ENCODE measurements around the gene NANP.
"Not testable (repeated sequence)": the region's sequence is repeated elsewhere in the genome, so short reads cannot be mapped to it uniquely, and the experiment has no call there.

The NANP gene, protein sequence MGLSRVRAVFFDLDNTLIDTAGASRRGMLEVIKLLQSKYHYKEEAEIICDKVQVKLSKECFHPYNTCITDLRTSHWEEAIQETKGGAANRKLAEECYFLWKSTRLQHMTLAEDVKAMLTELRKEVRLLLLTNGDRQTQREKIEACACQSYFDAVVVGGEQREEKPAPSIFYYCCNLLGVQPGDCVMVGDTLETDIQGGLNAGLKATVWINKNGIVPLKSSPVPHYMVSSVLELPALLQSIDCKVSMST

DNA sequence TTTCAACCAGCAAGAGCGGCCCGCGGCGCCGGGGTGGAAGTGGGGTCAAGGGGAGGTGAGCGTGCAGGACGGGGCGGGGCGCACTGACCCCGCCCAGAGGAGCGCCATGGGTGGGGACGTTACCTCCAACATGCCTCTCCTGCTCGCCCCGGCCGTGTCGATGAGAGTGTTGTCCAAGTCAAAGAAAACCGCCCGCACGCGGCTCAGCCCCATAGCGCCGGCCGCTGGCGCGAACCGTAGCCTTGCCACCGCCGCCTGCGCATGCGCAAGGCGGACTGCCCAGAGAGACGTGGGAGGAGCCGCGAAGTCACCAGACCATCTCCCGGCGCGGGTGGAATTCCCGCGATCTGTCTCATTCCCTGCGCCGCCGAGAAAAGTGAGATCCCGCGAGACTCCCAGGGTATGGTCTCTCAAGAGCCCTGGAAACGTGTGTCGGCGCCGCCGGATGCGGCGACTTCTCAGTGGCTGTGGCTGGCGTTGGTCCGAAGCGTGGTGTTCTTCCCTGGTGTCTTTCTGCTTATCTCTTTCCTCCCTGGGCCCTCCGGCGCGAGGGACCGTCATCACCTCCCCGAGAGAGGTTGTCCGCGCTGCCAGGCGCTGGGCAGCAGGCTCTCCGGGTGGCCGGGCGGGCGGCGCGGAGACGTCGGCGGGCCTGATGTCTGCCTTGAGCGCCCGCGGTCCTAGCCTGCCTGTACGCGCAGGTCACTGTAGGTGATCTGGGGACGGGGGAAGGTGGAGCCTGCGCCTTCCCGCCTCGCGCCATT lies at the start of gene NANP:
Gene NANP, minus strand, starts transcription at position 279 of the 764 bp plus-strand sequence. Its CDS starts 66 bp downstream, at position 213.
- in situ Hi-C loops (cut with MboI; ENCODE audit: low sequenced_read_pairs, unreplicated experiment) = no loop called here
- peak; percentile 97 for DNase-seq (ENCODE audit: low spot score)
- TF ChIP-seq, protein P1, sequence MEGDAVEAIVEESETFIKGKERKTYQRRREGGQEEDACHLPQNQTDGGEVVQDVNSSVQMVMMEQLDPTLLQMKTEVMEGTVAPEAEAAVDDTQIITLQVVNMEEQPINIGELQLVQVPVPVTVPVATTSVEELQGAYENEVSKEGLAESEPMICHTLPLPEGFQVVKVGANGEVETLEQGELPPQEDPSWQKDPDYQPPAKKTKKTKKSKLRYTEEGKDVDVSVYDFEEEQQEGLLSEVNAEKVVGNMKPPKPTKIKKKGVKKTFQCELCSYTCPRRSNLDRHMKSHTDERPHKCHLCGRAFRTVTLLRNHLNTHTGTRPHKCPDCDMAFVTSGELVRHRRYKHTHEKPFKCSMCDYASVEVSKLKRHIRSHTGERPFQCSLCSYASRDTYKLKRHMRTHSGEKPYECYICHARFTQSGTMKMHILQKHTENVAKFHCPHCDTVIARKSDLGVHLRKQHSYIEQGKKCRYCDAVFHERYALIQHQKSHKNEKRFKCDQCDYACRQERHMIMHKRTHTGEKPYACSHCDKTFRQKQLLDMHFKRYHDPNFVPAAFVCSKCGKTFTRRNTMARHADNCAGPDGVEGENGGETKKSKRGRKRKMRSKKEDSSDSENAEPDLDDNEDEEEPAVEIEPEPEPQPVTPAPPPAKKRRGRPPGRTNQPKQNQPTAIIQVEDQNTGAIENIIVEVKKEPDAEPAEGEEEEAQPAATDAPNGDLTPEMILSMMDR (IDR thresholded peaks at IDR 0.05; ENCODE audit: borderline replicate concordance, control extremely low read depth, extremely low read depth, insufficient read depth, missing control alignments) = peak; percentile 16

DNA sequence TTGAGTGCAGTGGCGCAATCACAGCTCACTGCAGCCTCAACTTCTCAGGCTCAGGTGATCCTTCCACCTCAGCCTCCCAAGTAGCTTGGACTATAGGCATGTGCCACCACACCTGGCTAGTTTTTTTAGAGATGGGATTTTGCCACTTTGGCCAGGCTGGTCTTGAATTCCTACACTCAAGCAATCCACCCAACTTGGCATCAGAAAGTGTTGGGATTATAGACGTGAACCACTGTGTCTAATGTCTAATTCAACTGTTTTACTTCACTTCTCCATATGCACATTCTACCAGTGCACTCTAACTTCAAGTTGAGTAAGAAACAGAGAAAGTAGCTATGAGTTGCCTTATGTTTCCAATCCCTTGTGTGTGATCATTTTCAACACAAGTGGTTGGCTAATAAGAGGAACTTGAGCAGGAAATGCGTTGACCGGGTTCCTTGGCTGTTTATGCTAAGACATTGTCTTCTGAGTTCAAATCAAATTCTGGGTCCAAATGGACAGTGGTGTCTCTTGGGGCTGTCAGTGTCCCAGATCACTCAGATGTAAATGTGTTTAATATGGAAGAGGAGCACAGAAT lies 48.9 kb upstream of the NANP start:
- in situ Hi-C loops (cut with MboI; ENCODE audit: low sequenced_read_pairs, unreplicated experiment) = no loop called here
- no peak for DNase-seq (ENCODE audit: low spot score)
- TF ChIP-seq, protein P1 (IDR thresholded peaks at IDR 0.05; ENCODE audit: borderline replicate concordance, control extremely low read depth, extremely low read depth, insufficient read depth, missing control alignments) = no peak

DNA sequence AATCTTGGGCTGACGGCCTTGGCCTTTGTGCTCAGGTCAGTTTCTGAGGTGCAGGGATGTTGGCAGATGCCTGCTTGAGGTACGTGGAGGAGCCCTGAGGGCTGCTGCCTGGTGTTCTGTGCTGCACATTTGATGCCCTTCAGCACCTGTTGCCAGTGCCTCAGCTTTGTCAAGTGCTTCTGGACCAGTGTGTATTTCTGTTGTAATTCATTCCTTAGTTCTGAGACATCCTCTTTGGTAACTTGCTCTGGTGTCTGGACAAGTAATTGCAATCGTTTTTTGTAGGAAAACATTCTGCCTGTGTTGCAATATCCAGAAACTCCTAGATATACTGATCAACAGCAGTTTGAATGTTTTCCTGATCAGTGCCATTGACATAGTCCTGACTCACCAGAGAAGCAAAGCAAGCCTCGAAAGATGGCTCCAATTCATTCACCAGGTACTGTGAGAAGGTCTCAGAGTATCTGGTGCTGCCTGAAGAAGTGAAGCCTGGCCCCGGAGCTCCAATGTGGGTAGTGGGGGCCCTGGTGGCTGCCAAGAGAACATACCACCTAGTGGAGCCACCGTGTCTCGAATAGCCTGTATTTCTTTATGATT lies 46.1 kb upstream of the NANP start:
- in situ Hi-C loops (cut with MboI; ENCODE audit: low sequenced_read_pairs, unreplicated experiment) = no loop called here
- DNase-seq (ENCODE audit: low spot score) = no peak
- TF ChIP-seq, protein P1 (IDR thresholded peaks at IDR 0.05; ENCODE audit: borderline replicate concordance, control extremely low read depth, extremely low read depth, insufficient read depth, missing control alignments) = no peak

DNA sequence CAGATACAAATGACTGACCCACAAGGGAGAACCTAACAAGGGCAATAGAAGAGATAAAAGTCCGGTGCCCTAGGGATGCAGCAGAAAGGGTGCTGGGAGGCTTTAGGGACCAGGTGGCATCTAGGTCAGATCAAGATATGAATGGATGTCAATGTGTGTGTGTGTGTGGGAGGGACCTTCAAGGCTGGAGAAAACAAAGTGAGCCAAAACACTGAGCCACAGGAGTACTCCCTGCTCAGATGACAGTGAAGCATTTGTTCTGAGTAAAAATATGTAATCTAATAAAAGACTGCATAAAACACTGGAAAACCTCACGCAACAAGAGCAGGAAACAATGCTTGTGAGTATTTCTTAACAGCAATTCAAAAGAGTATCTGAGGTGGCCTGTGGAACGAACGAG lies 44.6 kb upstream of the NANP start:
- in situ Hi-C loops (cut with MboI; ENCODE audit: low sequenced_read_pairs, unreplicated experiment) = no loop called here
- DNase-seq (ENCODE audit: low spot score) = no peak
- TF ChIP-seq, protein P1 (IDR thresholded peaks at IDR 0.05; ENCODE audit: borderline replicate concordance, control extremely low read depth, extremely low read depth, insufficient read depth, missing control alignments) = no peak

DNA sequence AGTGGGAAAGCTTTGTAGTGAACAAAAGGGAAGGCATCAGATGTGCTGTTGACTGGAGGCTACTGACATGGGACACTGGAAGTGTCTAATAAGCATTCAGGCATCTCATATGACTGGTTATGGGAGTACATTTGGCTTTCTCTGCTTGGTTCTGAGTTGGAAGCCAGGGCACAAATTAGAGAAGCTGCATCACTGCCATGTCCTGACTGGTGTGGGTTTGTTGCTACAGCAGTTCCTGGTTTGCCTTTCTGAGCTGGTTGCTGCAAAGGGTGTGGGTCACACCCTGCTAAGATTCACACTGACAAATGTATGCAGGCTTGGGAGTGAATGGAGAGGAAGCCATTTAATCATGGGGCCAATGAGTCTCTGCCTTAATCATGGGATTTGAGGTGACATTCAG lies 36.2 kb upstream of the NANP start:
- no peak for DNase-seq (ENCODE audit: low spot score)
- in situ Hi-C loops (cut with MboI; ENCODE audit: low sequenced_read_pairs, unreplicated experiment) = no loop called here
- TF ChIP-seq, protein P1 (IDR thresholded peaks at IDR 0.05; ENCODE audit: borderline replicate concordance, control extremely low read depth, extremely low read depth, insufficient read depth, missing control alignments) = no peak

DNA sequence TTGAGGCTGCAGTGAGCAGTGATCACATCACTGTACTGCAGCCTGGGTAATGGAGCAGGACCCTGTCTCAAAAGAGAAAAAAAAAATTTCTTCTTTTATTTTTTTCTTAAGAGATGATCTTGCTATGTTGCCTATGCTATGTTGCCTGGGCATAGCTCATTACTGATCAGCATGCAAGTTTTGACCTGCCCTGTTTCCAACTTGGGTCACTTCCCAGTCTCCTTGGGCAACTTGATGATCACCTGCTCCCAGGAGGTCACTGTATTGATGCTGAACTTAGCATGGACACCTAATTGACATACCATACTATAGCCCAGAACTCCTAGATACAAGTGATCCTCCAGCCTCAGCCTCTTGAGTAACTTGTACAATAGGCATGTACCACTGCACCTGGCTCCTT lies 30.7 kb upstream of the NANP start:
- TF ChIP-seq, protein P1 (IDR thresholded peaks at IDR 0.05; ENCODE audit: borderline replicate concordance, control extremely low read depth, extremely low read depth, insufficient read depth, missing control alignments) = no peak
- DNase-seq (ENCODE audit: low spot score) = no peak
- in situ Hi-C loops (cut with MboI; ENCODE audit: low sequenced_read_pairs, unreplicated experiment) = no loop called here

DNA sequence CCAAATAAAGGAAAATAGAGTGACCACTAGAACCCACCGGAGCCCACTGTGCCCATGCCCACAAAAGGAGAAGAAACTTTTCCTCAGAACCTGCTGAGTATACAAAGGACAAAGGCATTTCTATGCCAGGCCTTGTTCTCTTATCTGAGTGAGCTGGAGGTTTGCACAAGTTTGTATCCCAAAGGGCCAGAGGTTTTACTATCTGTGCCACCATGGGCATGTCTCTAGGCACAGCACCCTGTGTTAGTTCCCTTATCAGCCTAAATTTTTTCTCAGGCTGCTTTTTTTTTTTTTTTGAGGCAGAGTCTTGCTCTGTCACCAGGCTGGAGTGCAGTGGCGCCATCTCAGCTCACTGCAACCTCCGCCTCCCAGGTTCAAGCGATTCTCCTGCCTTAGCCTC lies 29.1 kb upstream of the NANP start:
- DNase-seq (ENCODE audit: low spot score); in situ Hi-C loops (cut with MboI; ENCODE audit: low sequenced_read_pairs, unreplicated experiment): not testable (repeated sequence)
